Measurements from ENCODE around the gene CNTN1.

CNTN1 gene

DNA sequence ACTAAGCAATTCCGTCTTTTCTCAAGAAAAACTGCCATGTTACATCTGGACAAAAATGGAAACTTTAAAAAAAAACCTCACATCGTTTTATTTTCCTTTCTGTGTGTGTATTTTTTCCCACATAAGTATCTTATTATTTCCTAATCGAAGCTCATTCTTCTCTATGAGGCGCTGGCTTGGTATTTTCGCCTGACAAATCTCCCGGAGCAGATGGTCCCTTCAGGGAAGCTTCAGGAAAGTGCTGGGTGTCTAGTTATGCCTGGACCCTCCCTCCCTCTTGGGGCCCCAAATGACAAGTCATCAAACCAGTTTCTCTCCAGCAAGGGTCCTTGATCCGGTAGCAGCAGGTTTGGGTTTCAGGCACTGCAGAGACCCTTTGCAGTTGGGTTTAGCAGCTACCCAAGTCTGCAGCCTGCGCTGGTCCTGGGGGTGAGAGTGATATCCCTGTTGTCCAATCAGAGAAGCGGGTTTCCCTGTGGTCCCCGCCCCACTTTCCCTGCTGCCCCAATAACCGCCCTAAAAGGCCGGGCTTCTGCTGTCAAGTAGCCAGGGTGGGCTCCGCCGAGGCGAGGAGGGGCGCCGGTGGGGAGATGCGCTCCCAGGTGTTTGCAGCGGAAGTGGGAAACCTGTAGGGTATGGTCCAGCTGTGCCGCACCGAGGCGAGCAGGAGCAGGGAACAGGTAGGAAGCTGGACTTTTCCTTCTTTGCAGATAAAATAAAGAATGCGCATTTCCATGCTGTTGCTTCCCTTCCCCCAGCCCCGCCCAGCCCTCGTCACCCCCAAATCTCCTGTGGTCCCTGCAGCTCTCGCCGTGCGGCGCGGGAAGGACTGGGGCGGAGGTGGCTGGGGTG is at the start of gene CNTN1:
Gene CNTN1, plus strand, starts transcription at position 527 of the 852 bp plus-strand sequence.
- peak; percentile 84 for DNase-seq (ENCODE audit: low spot score)

DNA sequence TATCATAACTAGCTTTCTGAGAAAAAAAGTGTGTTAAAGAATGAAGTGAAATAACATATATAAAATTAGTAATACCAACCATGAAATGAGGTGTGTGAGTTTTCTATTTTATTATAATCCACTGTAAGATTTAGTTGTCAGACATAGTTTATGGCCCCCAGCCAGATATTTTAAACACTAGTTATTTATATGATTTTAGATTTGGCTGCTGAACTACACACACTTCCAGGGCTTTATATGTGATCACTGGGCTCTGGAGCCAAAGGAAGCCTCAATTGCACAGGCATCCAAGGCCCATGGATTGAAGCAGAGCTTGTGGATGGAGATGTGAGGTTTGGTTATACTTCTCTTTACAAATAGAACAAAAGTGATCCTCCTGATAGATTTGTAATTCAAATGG is 48.7 kb upstream of the CNTN1 start:
- DNase-seq (ENCODE audit: low spot score), result no peak

DNA sequence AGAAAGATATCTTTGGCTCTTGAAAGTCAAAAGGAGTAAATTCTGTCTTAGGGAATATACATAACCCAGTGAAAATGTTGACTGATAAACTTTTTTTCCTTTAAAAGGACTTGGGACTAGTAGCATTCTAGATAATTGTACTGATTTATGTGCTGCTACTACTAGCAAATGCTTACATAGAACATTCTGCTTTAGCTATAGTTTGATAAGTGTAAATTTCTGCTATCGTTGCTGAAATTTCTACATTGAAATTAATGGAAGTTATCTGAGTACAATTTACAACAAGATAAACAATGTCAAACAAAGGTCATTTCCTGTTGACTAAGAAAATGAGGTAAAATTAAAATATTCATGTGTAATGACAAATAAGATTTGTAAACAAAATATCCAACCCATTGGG is 48.3 kb upstream of the CNTN1 start:
- no peak for DNase-seq (ENCODE audit: low spot score)

DNA sequence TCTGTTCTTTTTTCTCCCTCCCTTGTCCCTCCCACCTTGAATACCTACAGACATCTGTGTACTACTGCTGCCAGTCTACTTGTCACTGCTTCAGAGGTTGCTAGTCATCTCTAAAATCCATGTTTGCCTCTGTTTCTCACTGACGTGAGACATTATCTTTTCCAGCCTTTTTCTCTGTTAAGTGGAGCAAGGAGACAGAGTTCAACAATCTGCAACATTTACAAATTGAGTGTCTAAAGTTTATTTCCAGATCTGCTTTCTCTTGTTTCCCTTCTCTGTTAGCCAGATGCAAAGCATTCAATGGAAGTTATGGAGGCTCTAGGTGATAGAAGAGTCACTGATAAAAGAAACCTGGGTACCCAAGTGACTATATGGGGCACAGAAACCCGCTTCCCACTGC is 47.5 kb upstream of the CNTN1 start:
- no peak for DNase-seq (ENCODE audit: low spot score)

DNA sequence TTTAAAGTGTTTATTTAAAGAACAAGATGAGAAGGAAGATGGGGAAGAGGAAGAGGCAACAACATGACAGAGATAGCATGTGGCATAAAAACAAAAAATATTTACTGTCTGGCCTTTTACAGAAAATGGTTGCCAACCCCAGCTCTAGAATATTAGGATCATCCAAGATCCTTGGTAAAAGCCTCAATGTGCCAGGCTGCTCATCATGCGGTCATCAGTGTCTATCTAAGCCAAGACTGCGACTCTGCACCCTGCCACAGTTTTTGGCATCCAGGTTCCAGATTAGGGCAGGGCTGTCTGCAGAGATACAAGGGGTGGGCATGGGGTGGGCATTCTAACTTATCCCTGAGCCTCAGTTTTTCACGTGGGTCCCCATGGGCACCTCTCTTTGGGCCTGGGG is 46.9 kb upstream of the CNTN1 start:
- DNase-seq (ENCODE audit: low spot score), result no peak

DNA sequence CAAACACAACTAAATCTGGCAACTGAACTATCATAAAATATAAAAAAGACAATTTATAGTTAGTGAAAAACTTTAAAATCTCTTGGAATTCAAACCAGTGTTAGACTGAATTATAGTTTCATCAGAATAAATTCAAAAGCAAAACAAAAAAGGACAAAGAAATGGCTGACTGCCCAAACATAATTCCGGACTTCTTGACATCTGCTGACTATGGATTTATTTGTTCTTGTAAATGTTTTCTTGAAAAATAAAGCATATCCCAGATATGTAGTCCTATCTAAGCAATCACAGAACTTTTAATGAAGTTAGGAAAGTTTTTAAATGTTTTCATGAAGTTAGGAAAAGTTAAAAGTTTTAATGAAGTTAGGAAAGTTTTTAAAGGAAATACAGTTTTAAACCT is 45.8 kb upstream of the CNTN1 start:
- DNase-seq (ENCODE audit: low spot score), result no peak

DNA sequence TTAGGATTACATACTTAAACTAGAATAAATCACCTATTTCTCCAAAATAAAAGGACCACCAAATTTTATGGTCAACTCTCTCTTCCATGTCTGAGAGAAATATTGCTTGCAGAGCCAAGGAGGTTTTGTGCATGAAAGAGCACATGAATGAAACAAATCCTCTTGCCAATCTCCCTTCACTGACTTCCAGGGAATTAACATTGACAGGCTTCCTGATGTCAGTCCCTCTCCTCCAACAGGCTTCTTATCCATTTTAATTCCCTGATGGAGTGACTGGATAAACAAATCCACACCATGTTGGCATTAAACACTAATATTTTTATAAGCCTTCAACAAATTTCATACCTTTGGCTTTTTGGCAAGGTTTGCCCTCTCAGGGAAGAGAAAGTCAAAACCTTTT is 45.3 kb upstream of the CNTN1 start:
- no peak for DNase-seq (ENCODE audit: low spot score)

DNA sequence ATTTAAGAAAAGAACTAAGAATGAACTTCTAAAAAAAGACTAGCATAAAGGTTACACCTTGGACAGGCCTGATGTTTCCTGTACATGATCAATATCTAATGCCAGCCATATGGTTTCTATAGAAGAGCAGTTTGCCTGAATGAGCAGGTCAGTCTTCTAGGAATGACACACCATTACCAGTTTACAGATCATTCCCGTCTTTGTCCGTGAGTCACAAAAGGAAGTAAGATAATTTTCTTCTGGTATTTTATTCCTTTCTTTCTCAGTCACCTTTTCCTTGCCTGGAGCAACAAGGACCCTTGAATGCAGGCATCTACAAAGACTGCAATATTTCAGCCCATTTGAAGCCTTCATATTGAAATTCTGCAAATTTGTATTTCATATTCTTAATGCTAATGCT is 44.6 kb upstream of the CNTN1 start:
- DNase-seq (ENCODE audit: low spot score), result no peak

DNA sequence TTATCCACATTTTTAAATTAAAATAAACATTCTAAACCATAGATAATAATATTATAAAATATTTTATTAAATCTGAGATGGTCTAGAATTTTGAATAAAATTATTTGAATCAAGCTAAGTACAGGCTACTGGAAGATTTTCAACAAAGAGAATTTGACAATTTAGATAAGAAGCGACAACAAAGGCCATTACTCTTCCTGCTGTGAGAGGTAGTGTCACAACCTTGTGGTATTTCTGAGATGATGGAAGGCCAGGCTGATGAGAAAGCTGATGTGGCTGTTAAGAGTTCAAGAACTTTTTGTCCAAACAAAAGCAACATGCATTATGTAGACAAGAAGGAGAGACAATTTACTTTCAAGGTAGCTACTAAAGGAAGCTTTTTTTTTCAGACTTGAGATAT is 43.7 kb upstream of the CNTN1 start:
- no peak for DNase-seq (ENCODE audit: low spot score)

GRCh38 chr12:40650038-40650704 is 42.1 kb upstream of the CNTN1 start:
- DNase-seq (ENCODE audit: low spot score), result no peak

- DNase-seq (ENCODE audit: low spot score), result no peak
Observed at GRCh38 chr12:40655451-40655850, 36.8 kb upstream of the CNTN1 start.

DNA sequence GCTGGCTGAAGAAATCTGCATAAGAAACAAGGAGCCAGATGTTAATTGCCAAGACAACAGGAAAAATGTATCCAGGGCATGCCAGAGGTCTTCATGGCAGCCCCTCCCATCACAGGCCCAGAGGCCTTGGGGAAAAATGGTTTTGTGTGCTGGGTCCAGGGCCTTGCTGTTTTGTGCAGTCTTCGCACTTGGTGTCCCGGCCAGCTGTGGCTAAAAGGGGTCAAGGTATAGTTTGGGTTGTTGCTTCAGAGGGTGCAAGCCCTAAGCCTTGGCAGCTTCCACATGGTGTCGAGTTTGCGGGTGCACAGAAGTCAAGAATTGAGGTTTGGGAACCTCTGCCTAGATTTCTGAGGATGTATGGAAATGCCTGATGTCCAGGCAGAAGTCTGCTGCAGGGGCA is 29.9 kb upstream of the CNTN1 start:
- no peak for DNase-seq (ENCODE audit: low spot score)

DNA sequence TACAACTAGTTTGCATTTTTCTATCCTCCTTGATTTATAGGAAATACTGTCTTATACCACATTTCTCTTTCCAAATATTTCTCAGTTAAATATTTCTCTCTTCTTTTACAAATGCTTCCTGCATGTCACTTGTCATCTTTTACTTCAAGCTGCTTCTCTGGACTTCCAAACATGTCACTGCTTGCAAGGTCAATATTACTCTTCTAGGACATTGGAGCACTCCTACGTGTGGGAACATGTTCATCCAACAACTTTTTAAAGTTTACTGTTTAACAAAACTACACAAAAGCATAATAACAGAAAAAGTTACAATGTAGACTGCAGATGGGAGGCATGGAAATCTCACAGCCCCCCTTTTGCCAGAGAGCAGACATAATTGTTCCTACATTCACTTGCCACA is 28.5 kb upstream of the CNTN1 start:
- no peak for DNase-seq (ENCODE audit: low spot score)

DNA sequence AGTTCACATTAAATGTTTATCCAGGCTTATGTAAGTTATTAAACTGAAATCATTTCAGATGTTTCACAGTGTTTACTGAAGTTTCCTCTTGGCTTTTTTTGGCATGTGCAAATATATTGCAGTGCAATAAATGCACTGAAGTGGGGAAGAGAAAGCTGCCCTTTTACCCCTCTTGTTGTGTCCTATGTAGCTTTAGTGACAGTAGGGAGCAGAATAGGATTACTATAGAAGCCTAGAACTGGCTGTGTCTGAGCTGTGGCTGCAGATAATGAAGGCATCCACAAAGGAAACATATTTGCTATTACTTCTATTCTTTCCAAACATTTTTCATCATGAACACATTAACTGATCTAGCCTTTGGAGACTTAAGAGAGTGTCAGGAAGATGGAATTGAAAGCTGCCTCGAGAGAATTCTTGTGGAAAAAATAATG is 24.1 kb upstream of the CNTN1 start:
- DNase-seq (ENCODE audit: low spot score), result no peak

GRCh38 chr12:40672741-40673271 is 19.4 kb upstream of the CNTN1 start:
- DNase-seq (ENCODE audit: low spot score), result no peak

DNA sequence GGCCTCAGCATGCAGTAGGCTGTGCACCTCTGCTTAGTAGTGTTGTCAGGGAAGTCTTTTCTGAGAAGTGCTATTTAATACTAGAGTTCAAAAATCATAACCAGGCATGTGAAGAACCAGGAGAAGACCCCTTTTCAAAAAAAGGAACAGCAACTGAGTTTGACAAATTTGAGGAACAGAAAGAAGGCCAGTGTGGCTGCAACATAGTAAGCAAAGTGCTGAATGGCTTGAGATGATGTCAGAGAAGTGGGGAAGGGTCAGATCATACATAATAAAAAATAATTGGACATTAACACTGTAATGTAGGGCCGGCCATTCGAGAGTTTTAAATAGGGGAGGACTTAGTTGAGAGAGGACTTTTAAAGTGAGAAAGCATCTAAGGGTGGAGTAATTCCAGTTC is 11.1 kb upstream of the CNTN1 start:
- DNase-seq (ENCODE audit: low spot score), result no peak

GRCh38 chr12:40684986-40685385 is 7.3 kb upstream of the CNTN1 start:
- DNase-seq (ENCODE audit: low spot score), result no peak

DNA sequence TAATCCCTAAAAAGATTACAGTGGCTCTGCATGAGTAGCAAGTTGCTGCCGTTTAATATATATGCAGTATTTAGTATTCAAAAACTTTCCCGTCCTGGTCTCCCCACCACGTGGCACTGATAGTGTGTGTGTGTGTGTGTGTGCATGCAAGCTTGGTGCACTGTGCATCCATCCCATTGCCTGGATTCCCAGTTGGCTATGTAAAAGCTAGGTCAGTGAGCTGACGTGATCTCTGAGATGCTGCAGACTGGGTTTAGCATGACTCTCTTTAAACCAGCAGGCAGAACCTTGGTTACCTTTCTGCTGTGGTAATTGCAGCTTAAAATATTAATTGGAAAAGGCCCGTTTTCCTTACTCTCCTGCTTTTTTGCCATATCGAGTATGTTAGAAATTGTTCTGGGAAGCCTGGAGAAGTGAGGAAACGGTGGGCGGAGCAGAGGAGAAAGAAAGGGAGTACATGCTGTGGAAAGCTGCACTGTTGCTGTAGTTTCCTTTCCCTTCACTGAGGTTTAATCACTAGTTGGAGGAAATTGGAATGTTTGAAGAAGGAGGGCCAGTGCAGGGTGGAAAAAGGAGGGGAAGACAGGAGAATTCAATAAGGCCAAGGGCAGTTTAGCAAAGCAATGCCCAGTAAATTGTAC is 4.0 kb upstream of the CNTN1 start:
- peak; percentile 7 for DNase-seq (ENCODE audit: low spot score)

- DNase-seq (ENCODE audit: low spot score), result no peak
Observed at GRCh38 chr12:40689576-40689975, 2.7 kb upstream of the CNTN1 start.

DNA sequence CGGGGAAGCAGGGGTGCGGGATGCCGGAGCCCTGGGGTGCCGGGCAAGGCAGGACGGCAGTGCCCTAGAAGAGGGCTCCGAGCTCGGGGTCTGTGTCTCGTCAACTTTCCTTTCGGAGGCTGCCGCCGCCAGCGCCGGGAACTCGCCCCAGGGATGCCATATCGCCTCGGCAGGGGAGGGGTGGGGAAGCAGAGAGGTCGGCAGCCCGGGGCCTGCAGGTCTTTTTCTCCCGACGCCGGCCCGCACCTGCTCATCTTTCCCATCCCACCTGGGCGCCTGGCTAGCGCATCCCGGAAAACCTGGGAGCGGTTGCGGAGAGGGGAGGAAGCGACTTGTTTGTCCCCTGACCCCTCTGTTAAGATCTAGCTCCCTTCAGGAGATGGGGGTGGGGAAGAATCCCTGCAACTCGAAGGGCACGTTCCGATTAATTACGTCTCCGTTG is 547 bp downstream of the CNTN1 start:
- DNase-seq (ENCODE audit: low spot score), result no peak

DNA sequence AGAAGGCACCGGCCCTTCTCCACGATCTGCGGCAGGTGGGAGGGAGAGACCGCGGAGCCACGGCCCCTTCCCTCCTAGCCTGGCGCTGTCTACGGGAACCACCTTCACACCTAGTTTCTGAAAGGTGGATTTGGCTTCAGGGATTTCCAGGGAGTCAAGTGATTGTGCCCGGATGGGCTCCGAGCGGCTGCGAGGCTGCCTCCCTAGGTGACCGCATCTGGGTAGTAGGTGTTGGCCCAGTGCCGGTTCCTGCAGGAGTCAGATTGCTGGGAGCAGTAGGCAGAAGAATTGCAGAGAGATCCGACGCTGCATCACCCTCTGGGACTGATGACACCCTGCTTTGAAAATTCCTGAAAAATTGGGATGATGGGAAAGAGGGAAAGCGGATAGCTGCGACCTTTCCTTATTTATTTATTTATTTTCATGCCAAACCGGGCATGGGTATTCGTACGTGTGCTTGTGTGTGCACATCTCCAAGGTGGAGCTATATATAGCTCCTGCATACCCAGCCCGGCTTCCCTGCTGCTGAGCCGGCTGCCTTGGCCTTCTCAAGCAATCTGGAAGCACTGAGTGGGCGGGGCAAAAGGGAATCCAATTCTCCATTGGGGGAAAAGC is 1.1 kb downstream of the CNTN1 start:
- peak; percentile 66 for DNase-seq (ENCODE audit: low spot score)

GRCh38 chr12:40697566-40698259 is 5.5 kb downstream of the CNTN1 start:
- no peak for DNase-seq (ENCODE audit: low spot score)

Measured in putamen (tissue), 1 donor.